ENCODE data around the gene BRWD1.

Gene BRWD1

DNA sequence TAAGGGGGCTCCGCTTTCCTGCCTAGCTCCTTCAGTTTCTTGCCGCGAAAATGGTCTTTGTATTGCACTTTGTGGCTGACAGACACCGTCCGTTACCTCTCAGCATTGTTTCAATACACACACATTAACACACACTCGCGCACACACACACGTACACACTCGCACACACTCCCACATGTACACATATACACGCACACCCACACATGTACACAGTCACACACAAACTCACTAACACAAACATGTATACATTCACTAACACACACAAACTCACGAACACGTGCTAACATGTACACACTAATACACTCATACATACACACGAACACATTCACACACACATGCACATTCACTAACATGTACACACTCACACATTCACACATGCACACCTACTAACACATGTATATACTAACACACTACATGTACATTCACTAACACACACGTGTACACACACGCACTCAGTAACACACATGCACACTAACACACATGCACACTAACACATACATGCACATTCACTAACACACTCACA, 179.1 kb downstream of the BRWD1 start:
- no peak for DNase-seq (ENCODE audit: low read depth in 2 of 2)
